ENCODE results near the gene SESN1.
A peak's percentile ranks its signal among the peaks of the same experiment; 100 is the strongest.

Gene SESN1

GRCh38 chr6:109103942-109104341 lies 9.3 kb upstream of the SESN1 start:
- no peak overlapping the region for H3K4me3 ChIP-seq (ENCODE audit: low read depth, low read length)
- TF ChIP-seq CTCF (IDR thresholded peaks at IDR 0.05; ENCODE audit: low read depth, low read length) = no peak

- no peak overlapping the region for H3K4me3 ChIP-seq (ENCODE audit: low read depth, low read length)
- no peak for TF ChIP-seq CTCF (IDR thresholded peaks at IDR 0.05; ENCODE audit: low read depth, low read length)
Measured at GRCh38 chr6:109102762-109103161, 8.1 kb upstream of the SESN1 start.

DNA sequence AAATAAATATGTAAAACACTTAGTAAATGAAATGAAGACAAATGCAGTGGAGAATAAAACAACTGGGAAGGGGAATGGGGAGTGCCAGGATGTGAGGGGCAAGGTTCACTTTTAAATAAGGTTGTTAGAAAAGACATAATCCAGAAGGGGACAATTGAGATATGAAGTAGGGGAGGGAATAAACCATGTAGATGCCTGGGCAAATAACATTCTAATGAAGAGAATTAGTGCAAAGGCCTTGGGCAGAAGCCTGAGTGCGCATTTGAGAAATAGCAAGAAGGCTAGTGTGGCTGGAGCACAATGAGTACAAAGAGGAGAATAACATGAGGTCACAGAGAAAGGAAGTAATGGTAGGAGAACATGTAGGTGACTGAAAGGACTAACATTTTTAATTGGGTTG lies 3.0 kb upstream of the SESN1 start:
- no peak overlapping the region for H3K4me3 ChIP-seq (ENCODE audit: low read depth, low read length)
- TF ChIP-seq CTCF (IDR thresholded peaks at IDR 0.05; ENCODE audit: low read depth, low read length) = no peak

DNA sequence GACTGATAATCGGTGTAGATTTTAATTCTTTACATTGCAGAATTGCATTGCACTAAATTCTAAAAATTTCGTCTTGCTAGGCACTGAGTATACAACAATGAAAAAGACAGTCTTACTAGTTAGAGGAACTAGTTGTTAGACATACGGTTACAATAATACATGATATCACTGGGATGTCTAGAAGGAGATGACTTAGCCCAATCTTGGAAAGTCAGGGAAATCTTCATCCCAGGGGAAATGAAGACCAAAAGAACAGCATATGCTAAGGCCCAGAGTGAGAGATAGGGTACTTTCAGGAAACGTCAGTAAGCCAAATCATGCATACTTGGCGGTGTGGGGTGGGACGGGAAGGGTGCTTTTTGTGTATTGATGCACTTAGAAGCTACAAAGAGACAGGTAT lies 1.6 kb upstream of the SESN1 start:
- H3K4me3 ChIP-seq (ENCODE audit: low read depth, low read length) = peak overlapping the region; percentile 82

GRCh38 chr6:109095835-109096084 lies 1.1 kb upstream of the SESN1 start:
- no peak for TF ChIP-seq CTCF (IDR thresholded peaks at IDR 0.05; ENCODE audit: low read depth, low read length)
- peak overlapping the region; percentile 82 for H3K4me3 ChIP-seq (ENCODE audit: low read depth, low read length)

More for the DNA sequence above, 1.6 kb upstream of the SESN1 start:
- TF ChIP-seq CTCF (IDR thresholded peaks at IDR 0.05; ENCODE audit: low read depth, low read length) = no peak

GRCh38 chr6:109095036-109095834 lies 589 bp upstream of the SESN1 start, which contains the start of gene CEP57L1:
TSS of gene CEP57L1 (plus strand) at chr6:109095507. CDS start at chr6:109145222, 49,715 bp downstream.
- peak within 1 kb of the TSS; percentile 82 for H3K4me3 ChIP-seq (ENCODE audit: low read depth, low read length)
- TF ChIP-seq CTCF (IDR thresholded peaks at IDR 0.05; ENCODE audit: low read depth, low read length) = no peak

DNA sequence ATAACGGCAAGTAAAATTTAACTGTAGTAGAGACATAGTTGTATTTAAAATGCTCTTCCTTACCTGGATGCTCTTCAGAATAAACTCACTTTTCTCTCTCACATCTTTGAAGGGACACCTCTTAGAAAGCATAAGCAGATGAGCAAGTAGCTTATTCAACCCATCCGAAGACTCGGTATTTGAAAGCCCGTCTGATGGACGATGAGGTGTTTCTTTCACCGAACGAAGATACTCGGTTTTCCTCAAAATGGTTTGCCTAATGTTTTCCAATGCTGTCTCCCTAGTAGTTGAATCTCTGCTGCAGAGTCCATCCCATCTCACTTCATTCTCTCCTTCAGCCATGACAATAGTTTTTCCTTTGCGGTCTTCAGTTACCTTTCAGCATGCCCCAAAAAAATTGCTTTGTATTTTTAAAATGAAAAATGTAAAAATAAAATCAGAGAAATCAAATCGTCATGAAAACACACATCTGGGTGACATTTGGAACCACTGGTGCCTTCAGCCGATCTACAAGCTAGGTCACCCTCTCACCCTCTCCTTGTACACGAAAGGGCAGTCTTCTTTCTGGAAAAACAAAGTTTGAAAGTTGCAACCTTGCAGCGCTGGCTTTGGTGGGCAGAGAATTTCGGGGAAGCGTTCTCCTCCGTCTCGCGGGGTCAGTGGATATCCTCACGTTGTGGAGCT lies 772 bp downstream of the SESN1 start:
- TF ChIP-seq CTCF (IDR thresholded peaks at IDR 0.05; ENCODE audit: low read depth, low read length) = no peak
- H3K4me3 ChIP-seq (ENCODE audit: low read depth, low read length) = peak overlapping the region; percentile 82
